T-helper 1 cell treated with Interleukin-12 subunit alpha and Interleukin-12 subunit beta and Interleukin-4 antibody, amounts not matched to agents 30 μg/mL and 1 μg/mL, for 36 hours (primary cell): ENCODE data around the gene EWSR1.

Source experiments
- H3K27ac Mint-ChIP-seq: one replicate; pipeline ENCODE4 v1.8.0; 2021; ENCODE audit warnings: mild to moderate bottlenecking, mixed read lengths
- H3K27me3 Mint-ChIP-seq: one replicate; pipeline ENCODE4 v1.8.0; 2021; ENCODE audit warnings: low read depth, mixed read lengths
- H3K36me3 Mint-ChIP-seq: one replicate; pipeline ENCODE4 v1.8.0; 2021; ENCODE audit warnings: low read depth, mixed read lengths
- H3K4me1 Mint-ChIP-seq: one replicate; pipeline ENCODE4 v1.8.0; 2021; ENCODE audit warnings: low read depth, mixed read lengths
- H3K4me3 Mint-ChIP-seq: one replicate; pipeline ENCODE4 v1.8.0; 2021; ENCODE audit warnings: mild to moderate bottlenecking, moderate library complexity, mixed read lengths
- H3K9me3 Mint-ChIP-seq: one replicate; pipeline ENCODE4 v1.8.0; 2021; ENCODE audit warnings: mixed read lengths

The EWSR1 gene

GRCh38 chr22:29325785-29326315 lies 57.8 kb downstream of the EWSR1 start:
- Mint-ChIP-seq H3K27me3 (no peaks in the 10 kb centered on the region), H3K9me3 (no peaks in the 10 kb centered on the region), H3K4me1 (no peaks in the 10 kb centered on the region), H3K27ac (no peak overlapping the region), H3K36me3 (peaks cover 4% of the 10 kb centered on the region), H3K4me3 (no peak overlapping the region)

GRCh38 chr22:29326481-29326880 lies 58.4 kb downstream of the EWSR1 start:
- Mint-ChIP-seq H3K27me3 (no peaks in the 10 kb centered on the region), H3K27ac (no peak overlapping the region), H3K4me1 (no peaks in the 10 kb centered on the region), H3K9me3 (no peaks in the 10 kb centered on the region), H3K4me3 (no peak overlapping the region), H3K36me3 (peaks cover 4% of the 10 kb centered on the region)

GRCh38 chr22:29327089-29327764 lies 59.2 kb downstream of the EWSR1 start:
- Mint-ChIP-seq H3K36me3 (peaks cover 4% of the 10 kb centered on the region), H3K4me3 (no peak overlapping the region), H3K27ac (no peak overlapping the region), H3K4me1 (no peaks in the 10 kb centered on the region), H3K9me3 (no peaks in the 10 kb centered on the region), H3K27me3 (no peaks in the 10 kb centered on the region)

- no peak overlapping the region for H3K4me3 Mint-ChIP-seq
- no peaks in the 10 kb centered on the region for H3K4me1 Mint-ChIP-seq
- H3K9me3 Mint-ChIP-seq, result no peaks in the 10 kb centered on the region
- H3K27ac Mint-ChIP-seq, result no peak overlapping the region
- H3K36me3 Mint-ChIP-seq, result peaks cover 4% of the 10 kb centered on the region
- H3K27me3 Mint-ChIP-seq, result no peaks in the 10 kb centered on the region
These were observed 60.0 kb downstream of the EWSR1 start for GRCh38 chr22:29328055-29328454.

- Mint-ChIP-seq H3K27ac (no peak overlapping the region), H3K27me3 (no peaks in the 10 kb centered on the region), H3K4me1 (no peaks in the 10 kb centered on the region), H3K4me3 (no peak overlapping the region), H3K36me3 (peaks cover 10% of the 10 kb centered on the region), H3K9me3 (no peaks in the 10 kb centered on the region)
These were observed 60.8 kb downstream of the EWSR1 start for GRCh38 chr22:29328566-29329500.

- Mint-ChIP-seq H3K4me3 (no peak overlapping the region), H3K9me3 (no peaks in the 10 kb centered on the region), H3K27ac (no peak overlapping the region), H3K36me3 (peaks cover 10% of the 10 kb centered on the region), H3K4me1 (no peaks in the 10 kb centered on the region), H3K27me3 (no peaks in the 10 kb centered on the region)
These were observed 61.5 kb downstream of the EWSR1 start for GRCh38 chr22:29329581-29329980.

- no peaks in the 10 kb centered on the region for H3K4me1 Mint-ChIP-seq
- H3K9me3 Mint-ChIP-seq, result no peaks in the 10 kb centered on the region
- H3K27ac Mint-ChIP-seq, result no peak overlapping the region
- H3K27me3 Mint-ChIP-seq, result no peaks in the 10 kb centered on the region
- no peak overlapping the region for H3K4me3 Mint-ChIP-seq
- peaks cover 12% of the 10 kb centered on the region for H3K36me3 Mint-ChIP-seq
These were observed 62.2 kb downstream of the EWSR1 start for GRCh38 chr22:29330291-29330690.

- Mint-ChIP-seq H3K36me3 (peaks cover 15% of the 10 kb centered on the region), H3K27ac (no peak overlapping the region), H3K4me3 (no peak overlapping the region), H3K27me3 (no peaks in the 10 kb centered on the region), H3K4me1 (no peaks in the 10 kb centered on the region), H3K9me3 (no peaks in the 10 kb centered on the region)
These were observed 62.7 kb downstream of the EWSR1 start for GRCh38 chr22:29330753-29331152.

GRCh38 chr22:29331213-29331612 lies 63.1 kb downstream of the EWSR1 start:
- Mint-ChIP-seq H3K27me3 (no peaks in the 10 kb centered on the region), H3K27ac (no peak overlapping the region), H3K9me3 (no peaks in the 10 kb centered on the region), H3K36me3 (peaks cover 20% of the 10 kb centered on the region), H3K4me3 (no peak overlapping the region), H3K4me1 (no peaks in the 10 kb centered on the region)

- no peaks in the 10 kb centered on the region for H3K9me3 Mint-ChIP-seq
These were observed 63.7 kb downstream of the EWSR1 start for GRCh38 chr22:29331658-29332300.

GRCh38 chr22:29332886-29333496 lies 64.9 kb downstream of the EWSR1 start:
- Mint-ChIP-seq H3K27me3 (no peaks in the 10 kb centered on the region), H3K9me3 (no peaks in the 10 kb centered on the region), H3K4me3 (no peak overlapping the region), H3K27ac (no peak overlapping the region), H3K4me1 (no peaks in the 10 kb centered on the region), H3K36me3 (peaks cover 24% of the 10 kb centered on the region)

More at GRCh38 chr22:29331658-29332300, 63.7 kb downstream of the EWSR1 start:
- H3K27ac Mint-ChIP-seq, result no peak overlapping the region
- peaks cover 21% of the 10 kb centered on the region for H3K36me3 Mint-ChIP-seq
- no peaks in the 10 kb centered on the region for H3K4me1 Mint-ChIP-seq
- H3K27me3 Mint-ChIP-seq, result no peaks in the 10 kb centered on the region
- no peak overlapping the region for H3K4me3 Mint-ChIP-seq

- no peak overlapping the region for H3K4me3 Mint-ChIP-seq
- no peak overlapping the region for H3K27ac Mint-ChIP-seq
- peaks cover 35% of the 10 kb centered on the region for H3K36me3 Mint-ChIP-seq
These were observed 66.1 kb downstream of the EWSR1 start for GRCh38 chr22:29334148-29334547.

GRCh38 chr22:29334696-29335344 lies 66.8 kb downstream of the EWSR1 start:
- Mint-ChIP-seq H3K4me3 (no peak overlapping the region), H3K4me1 (no peaks in the 10 kb centered on the region), H3K36me3 (peaks cover 36% of the 10 kb centered on the region), H3K27me3 (no peaks in the 10 kb centered on the region), H3K9me3 (no peaks in the 10 kb centered on the region), H3K27ac (no peak overlapping the region)

More at GRCh38 chr22:29334148-29334547, 66.1 kb downstream of the EWSR1 start:
- Mint-ChIP-seq H3K9me3 (no peaks in the 10 kb centered on the region), H3K27me3 (no peaks in the 10 kb centered on the region), H3K4me1 (no peaks in the 10 kb centered on the region)

GRCh38 chr22:29335656-29336055 lies 67.6 kb downstream of the EWSR1 start:
- H3K36me3 Mint-ChIP-seq, result peaks cover 36% of the 10 kb centered on the region
- H3K27ac Mint-ChIP-seq, result no peak overlapping the region
- H3K4me3 Mint-ChIP-seq, result no peak overlapping the region

More at GRCh38 chr22:29335656-29336055, 67.6 kb downstream of the EWSR1 start:
- no peaks in the 10 kb centered on the region for H3K27me3 Mint-ChIP-seq
- H3K9me3 Mint-ChIP-seq, result no peaks in the 10 kb centered on the region
- no peaks in the 10 kb centered on the region for H3K4me1 Mint-ChIP-seq
